ENCODE data around the gene TSEN15.

The TSEN15 gene

DNA sequence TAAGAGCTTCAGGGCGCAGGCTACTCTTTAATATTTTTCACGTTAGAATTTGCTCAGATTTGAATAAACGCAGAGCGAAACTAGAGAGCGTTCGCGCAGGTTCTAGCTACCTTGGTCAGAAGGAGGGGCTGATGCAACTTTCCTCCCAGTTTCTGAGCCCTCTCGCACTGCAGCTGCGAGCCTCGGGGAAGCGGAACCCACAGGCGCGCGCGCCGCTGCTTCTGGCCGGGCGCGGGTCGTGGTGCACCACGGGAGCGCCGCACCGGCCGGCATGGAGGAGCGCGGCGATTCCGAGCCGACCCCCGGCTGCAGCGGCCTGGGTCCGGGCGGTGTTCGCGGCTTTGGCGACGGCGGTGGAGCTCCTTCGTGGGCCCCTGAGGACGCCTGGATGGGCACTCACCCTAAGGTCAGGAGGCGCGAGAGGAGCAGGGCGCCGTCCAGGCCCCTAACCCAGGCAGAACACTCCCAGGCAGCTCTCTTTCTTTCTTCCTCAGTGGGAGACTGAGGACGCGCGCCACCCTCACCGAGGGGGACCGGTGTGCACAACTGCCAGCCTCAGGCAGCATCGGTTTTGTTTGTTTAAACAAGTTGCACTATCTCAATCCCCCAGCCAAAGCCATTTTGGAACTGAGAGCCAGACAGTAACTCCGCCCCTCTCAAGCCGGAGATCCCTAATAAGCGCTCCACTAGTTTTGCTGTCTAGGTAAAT is at the start of gene TSEN15:
TSEN15 (plus strand) TSS at position 246 of the 709 bp plus-strand sequence; CDS start at position 272, 26 bp downstream.
- no peak for FAIRE-seq
- peak; percentile 62 for DNase-seq (ENCODE audit: low spot score)

DNA sequence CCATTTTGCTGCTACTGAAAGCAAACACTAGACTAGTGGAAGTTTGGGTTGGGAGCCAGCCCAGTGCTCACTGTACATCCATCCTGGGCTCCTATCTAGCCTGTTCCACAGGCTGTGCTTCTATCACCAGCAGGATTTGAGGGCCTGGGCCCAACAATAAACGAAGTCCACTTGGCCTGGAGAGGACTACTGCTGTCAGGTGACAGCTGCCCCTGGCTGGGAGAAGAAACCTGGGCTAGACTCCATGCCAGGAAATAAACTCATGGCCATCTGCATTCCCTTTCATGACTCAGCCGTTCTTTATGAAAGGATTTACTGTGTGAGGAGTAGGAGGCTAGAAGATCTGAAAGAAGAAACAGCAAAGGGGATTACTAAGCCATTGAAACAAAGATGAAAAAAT is 49.5 kb upstream of the TSEN15 start:
- DNase-seq (ENCODE audit: low spot score) (peak; percentile 79), FAIRE-seq (peak; percentile 78)

DNA sequence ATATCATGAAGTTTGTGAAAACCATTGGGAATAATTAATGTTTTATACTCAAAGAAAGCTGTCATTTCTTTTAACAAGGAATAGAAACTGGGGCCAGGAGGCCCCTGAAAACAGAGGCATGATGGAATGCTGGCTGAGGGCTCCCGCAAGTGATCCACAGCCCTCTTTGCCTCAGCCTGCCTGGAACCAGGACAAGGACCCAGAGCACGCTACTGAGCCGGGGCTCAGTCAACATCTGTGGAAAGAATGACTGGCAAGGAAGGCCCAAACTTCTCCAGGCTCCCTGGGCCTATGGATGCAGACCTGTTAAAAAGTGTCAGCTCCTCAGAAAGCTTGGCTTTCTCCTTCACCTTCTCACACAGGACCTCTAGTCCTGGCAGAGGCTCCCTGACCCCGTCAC is 46.6 kb upstream of the TSEN15 start:
- DNase-seq (ENCODE audit: low spot score) (no peak), FAIRE-seq (no peak)

DNA sequence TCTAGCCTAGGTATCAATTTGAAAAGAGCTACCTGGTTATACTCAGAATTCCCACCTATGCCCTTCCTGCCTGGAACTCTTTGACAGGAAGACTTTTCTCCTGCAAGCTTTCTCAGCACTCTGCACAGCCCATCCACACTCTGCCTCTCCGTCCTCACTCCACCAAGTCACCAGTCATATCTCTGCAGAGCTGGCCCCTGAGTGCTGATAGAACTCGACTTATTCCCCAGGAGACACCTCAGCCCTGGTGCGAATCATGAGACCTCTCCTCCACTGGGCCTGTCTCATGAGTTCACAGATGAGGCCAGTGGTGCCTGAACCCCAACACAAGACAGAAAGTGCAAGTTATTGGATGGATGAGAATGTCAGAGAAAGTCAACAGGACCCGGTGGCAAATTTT is 46.0 kb upstream of the TSEN15 start:
- DNase-seq (ENCODE audit: low spot score) = no peak
- FAIRE-seq = no peak

DNA sequence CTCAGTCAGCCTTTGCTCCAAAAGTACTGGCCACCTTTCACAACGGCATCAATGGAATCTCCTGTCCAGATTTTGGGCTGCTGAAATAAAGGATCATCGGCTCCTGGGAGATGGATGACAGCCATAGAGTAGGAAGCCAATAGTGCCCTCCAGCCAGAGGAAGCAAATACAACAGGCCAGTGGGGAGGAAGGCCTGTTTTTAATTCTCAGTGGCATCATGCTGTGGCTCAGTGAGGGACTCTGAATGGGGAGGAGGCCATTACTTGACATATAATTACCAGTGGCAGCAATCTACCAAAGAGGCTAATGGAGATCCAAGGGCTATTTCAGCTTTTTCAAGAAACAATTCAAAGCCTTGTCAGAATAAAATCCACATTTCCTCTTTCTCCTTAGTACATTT is 40.7 kb upstream of the TSEN15 start:
- FAIRE-seq = no peak
- no peak for DNase-seq (ENCODE audit: low spot score)

DNA sequence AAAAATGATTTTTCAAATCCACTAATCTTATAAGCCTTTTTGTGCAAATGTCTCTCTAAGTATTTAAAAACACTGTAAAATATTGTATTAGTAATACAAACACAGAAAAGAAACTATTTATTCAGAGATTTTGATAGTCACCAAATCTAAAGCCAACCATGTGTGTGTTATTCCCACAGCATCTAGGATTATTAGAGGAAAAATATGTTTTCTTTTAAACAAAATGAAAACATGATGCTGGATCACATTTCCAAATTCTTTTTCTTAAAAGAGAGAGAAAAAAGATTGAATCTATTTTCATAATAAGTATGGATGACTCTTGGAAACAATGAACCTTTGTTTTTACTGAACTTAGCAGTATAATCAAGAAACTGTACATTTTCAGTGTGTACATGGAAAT is 39.3 kb upstream of the TSEN15 start:
- DNase-seq (ENCODE audit: low spot score) = no peak
- FAIRE-seq = no peak

DNA sequence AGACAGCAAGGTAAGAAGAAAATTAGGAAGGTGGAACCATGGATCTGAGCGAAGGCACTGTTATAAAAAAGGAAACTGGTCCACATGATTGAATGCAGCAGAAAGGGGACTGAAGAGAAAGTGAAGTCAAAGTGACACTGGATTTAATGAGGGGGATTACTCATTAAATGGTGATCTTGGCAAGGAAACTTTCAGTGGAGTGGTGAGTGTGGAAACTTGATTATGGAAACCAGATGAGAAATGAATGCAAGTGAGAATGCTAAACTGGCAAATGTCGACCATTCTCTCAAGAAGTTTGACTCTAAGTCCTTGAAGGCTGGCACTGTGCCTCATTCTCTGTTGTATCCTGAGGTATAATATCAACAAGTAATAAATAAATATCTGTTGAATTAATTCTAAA is 37.3 kb upstream of the TSEN15 start:
- DNase-seq (ENCODE audit: low spot score) (no peak), FAIRE-seq (no peak)

DNA sequence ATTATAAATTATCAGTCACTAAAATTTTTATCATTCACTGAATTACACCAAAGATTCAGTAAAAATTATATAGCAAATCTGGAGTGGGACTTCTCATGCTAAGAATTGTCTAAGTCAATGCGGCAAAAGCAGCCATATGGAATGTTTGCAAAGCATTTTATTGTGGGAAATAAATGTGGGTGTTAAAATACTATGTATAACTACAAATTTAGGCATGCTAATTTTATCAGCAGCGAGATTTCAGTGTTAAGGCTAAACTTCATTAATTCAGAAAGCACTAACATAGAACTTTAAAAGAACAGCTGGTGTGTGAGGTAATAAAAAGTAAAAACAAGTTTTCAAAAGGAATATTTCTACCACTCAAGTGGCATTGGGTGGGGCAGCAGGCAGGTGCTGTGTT is 35.4 kb upstream of the TSEN15 start:
- no peak for DNase-seq (ENCODE audit: low spot score)
- no peak for FAIRE-seq

DNA sequence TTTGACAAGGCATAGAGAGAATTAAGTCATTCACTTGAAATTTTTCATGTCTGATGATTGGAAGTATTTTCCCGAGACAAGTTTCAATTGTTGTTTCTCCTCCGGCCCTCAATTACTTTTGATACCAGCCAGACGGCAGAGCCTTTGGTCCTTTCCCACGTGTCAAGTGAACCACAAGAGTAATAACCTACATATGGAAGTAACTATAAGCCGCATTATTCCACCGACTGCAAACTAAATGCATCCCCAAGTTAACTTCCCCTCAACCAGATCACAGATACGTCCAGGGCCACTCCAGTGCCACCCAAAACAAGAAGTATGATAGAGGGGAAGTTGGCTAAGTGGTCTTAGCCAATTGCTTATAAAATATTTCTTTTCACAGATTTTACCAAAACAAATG is 34.2 kb upstream of the TSEN15 start:
- FAIRE-seq = no peak
- no peak for DNase-seq (ENCODE audit: low spot score)

DNA sequence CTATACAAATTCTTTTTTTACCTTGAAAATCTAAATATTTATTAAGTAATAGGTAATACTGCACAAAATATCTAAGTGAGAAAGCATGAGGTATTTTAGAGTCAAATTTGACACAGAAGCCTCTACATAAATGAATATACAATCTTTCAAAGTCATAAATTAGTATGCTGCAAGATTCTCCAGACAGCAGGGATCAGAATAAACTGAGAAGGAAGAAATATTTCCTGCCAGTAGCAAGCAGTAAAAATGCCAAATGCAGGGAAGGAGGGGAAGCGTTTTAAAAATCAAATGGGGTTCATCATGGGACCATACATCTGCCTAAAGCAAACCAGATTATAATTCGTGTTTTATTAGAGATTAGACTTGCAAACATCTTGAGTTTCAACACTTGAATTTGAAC is 32.9 kb upstream of the TSEN15 start:
- no peak for FAIRE-seq
- no peak for DNase-seq (ENCODE audit: low spot score)

DNA sequence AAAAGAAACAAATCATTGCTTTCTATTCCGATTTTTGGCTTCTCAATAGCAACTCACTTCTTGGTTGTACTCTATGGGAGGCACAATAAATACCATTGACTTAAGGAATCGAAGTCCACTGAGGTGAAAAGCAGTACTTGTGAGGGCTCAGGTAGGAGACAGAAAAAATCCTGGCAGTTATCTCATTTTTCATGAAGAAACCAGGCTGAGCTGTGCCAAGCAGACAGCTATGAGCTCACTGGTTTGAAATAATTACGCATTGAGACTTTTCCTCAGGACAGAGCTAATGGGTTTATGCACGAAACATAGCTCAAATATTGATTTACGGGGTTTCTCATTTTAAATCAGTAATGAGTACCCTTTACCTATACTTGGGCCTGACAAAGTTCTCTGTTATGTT is 32.5 kb upstream of the TSEN15 start:
- FAIRE-seq (no peak), DNase-seq (ENCODE audit: low spot score) (no peak)

DNA sequence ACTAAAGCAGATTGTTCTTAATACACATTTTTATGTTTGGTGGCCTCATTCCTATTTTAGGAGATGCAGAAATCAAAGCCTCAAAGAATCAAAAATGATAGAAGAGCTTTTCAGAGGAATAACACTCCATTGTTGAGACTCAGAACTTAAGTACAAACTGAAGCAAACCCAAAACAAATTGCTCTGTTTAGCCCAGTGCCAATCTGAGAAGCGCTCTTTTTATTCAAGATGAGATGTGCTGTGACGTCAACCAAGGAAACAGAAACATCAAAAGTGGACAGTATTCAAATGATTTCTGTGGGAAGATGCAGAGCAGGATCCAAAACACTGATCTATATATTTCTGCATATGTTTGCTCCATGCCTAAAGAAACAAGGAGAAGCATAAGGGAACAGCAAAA is 32.0 kb upstream of the TSEN15 start:
- DNase-seq (ENCODE audit: low spot score) (no peak), FAIRE-seq (no peak)

DNA sequence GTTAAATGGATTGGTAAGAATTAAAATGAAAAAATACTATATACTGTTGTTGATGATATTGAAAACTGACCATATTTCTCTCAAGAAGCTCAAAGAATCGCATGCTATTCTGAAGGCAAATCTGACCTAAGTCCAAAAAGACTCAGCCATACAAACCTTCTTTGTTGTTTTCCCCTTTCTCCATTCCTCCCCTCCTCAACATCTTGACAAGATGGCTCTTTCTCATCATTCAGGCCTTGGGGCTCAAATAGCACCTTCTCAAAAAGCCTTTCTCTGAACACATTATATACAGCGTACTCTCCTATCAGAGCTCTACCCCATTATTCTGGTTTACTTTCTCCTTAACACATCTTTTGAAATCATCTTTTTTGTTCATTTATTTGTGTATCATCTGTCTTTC is 31.2 kb upstream of the TSEN15 start:
- DNase-seq (ENCODE audit: low spot score) (no peak), FAIRE-seq (no peak)

DNA sequence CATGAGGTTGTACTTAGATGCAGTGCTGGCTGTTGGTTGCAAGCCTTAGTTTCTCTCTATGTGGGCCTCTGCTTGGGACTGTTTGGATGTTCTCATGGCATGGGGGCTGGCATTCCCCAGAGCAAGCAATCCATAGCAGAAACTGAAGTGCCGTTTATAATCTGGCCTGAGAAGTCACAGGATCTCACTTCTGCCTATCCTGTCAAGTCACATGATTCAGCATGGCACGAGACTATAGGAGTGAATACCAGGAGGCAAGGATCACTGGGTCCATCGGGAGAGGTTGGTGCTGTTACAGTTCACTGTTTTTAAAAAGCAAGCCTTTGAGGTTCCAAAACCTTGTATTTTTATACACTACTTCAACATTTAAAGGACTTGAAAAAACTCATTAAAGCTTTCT is 30.7 kb upstream of the TSEN15 start:
- FAIRE-seq (no peak), DNase-seq (ENCODE audit: low spot score) (no peak)

DNA sequence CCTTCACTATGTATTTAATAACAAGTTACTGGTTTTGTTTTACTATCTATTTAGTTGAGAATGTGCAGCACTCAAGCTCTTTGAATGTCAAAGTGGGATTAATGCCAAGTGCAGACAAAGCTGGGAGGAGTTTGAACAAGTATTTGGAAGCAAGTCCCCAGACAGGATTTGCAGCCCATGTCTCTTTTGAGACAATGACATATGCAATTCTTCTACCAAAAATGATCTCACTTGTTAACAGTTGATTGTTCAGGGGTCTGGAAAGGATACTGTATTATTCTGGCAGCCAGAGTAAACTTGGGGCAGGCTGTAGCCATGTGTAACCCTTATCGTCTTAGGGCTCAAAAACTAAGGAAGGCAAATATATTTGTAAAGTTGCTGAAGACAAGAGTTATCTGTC is 29.8 kb upstream of the TSEN15 start:
- FAIRE-seq = no peak
- no peak for DNase-seq (ENCODE audit: low spot score)

DNA sequence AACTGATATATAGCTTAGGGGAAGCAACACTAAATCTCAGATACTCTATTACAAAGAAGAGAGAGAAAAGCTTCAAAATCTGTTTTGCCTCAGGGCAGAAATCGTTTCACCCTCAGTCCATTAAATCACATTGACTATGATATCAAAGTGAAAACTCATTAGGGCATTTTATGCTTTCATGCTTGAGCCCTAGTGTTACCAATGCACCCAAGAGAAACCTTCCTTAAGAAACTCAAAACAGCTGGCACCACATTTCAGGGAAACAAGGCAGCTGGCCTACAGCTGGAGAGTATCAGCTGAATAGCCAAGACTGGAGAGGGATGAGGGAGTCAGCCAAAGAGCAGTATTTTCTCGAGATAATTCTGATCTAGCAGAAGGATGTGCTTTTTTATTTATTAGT is 28.9 kb upstream of the TSEN15 start:
- DNase-seq (ENCODE audit: low spot score) (no peak), FAIRE-seq (no peak)

DNA sequence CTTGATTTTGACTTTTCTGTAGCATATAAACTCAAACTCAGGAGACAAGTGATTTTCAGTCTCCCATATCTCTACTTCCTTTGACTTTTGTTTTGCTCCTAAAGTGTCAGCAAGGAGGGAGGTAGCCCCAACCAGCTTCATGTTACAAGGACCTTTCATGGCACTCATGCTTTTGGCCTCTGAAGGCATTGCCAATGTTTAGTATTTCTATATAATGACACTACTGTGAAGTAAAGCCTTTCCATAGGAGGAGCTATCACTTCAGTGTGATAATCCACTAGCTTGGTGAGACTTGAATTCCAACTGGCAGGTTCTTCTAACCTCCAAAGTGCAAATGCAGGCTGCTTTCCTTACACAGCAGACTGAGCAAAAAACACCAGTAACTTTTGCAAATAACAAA is 28.4 kb upstream of the TSEN15 start:
- no peak for DNase-seq (ENCODE audit: low spot score)
- no peak for FAIRE-seq

DNA sequence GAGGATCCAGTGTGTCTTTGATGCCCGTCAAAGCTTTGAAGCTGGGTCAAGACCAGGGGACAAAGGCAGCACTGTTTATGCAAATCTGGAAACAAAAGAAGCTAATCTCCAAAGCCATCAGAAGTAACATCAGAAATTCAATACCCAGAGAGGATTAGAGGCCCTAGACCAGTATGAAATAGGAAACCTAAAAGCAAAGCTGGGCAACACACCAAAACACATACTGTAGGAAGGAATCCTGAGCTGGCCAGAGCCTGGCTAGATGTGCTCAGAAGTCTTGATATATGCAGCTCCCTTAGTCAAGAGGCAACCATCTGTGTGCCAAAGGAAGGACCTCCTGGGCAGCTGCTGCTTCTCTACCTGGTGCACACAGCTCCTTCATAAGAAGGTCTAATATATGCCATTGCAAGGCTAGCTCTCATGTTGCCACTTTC is 26.3 kb upstream of the TSEN15 start:
- FAIRE-seq = no peak
- no peak for DNase-seq (ENCODE audit: low spot score)

DNA sequence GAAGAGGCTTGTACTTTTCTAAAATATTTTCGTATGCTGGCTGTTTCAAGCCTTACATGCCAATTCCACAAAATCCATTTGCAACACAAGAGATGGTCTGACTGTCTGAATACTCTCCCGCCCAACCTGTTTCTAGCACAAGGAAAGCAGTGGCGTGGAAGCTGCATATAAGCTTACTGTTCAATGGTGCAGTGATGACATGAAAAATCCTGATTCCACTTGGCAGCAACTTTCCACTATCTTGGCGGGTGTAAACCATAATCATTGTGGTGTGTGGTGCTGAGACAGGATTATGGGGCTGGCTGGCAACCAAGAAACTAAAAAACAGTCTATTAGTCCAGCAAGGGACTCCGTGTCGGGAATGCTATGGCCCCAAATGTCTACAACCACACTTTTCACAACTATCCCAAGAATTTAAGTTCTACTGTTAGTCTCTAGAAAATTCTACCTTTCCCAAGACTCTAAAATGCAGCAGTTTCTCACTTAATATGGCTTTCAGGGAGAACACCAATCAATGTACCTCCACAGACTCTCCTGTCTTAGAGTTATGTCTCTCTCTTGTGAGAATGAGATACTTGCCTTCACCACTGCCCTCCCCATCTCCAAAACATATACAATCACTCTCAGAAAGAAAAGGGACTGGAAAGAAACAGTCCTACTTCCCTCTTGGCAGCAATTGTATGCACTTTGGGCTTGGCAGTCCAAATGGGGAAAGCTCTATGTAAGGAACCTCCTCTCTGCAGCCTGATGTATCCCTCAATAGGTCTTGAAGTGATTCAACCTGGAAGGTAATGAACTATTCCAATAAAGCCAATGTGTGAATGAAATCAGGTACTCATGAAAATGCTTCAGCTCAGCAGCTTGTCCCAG is 23.5 kb upstream of the TSEN15 start:
- FAIRE-seq (no peak), DNase-seq (ENCODE audit: low spot score) (no peak)

DNA sequence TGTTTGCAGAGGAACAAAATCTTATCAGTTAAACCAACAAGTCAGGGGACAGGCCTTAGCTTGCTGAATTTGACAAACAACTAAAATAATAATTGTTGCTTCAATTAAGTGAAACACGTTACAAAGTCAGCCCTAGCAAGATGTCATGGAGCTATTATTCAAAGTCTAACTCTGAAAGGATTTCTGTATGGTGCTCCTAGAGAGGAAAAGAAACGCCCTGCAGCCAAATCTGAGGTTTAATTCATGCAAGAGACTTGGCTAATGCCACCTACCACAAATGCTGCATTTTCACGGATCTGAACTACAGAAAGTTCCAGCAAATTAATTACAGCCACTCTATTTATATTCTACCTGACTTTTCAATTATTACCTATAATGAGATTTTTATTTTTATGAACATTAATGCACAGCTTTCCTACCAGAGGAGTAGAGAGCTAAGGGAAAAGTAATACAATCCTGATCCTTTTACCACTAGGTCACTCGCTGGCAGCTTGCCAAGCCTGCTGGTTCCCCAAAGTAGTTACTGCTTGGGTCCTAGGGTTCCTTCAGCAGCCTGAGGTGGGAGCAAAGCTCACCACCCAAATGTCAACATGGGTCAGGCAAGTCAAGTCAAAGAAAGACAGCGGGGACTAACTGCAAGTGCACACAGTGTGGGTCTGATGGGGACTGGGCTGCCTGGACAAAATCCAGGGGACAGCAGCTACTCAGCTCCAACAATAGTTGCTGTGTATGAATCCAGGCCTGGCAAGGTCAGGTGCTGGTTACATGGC is 22.5 kb upstream of the TSEN15 start:
- no peak for DNase-seq (ENCODE audit: low spot score)

DNA sequence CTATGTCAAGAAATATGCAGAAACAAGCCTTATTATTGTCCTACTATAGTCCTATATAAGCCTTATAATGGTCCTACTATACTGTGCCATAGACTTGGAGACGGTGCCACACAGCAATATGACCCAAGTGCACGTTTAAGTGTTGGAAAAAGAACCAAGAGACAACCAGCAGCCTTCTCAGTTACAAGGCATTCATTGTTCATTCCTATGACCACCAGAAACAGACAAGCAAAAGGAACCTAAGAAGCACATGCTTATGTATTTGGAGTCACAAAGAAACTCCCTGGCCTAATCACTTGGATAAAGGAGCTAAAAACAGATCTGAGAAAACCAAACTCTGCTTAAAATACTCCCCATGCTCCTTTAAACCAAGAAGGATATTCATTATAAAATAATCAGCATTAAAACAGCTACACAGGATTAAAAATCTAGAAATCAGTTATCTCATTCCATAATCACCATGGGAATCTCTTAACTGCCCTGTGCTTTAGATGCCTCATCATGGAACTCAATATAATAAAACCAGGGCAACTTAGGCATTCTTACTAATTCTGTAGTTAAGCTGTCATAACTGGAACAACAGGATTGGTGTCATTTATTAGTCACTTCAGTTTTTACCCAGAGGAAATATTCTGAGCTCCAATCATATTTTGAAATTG is 21.0 kb upstream of the TSEN15 start:
- FAIRE-seq = no peak
- no peak for DNase-seq (ENCODE audit: low spot score)

More for the DNA sequence above, 22.5 kb upstream of the TSEN15 start:
- no peak for FAIRE-seq

DNA sequence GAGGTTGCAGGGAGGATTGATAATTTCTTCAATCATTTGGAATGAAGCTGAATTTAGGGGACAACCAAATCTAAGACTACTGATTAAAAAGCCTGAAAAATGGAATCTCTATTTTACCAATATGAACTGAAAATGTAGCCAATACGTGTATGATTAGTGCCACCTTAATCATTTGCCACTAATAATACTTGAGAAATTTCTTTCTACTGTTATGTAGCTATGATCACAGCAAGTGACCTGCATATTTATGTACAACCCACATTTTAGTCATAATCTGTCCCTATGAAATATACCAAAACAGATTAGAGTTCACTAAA is 20.5 kb upstream of the TSEN15 start:
- DNase-seq (ENCODE audit: low spot score) (no peak), FAIRE-seq (no peak)
